WTC11 (cell line): ENCODE data around the gene DNAJC16. TPM values are rescaled to one million over a fixed set of nuclear protein-coding genes. Genes with fewer than 3 reads are reported as not detected.
"Not testable (repeated sequence)": the region's sequence is repeated elsewhere in the genome, so short reads cannot be mapped to it uniquely, and the experiment has no call there.

Experiments used
- ATAC-seq: fragments of 200-7000 bp; cut with Tn5 transposase; 2 replicates; pipeline ENCODE4 v1.10.0; 2021; ENCODE audit warnings: mild to moderate bottlenecking, moderate library complexity
- CTCF ChIA-PET: fragments of 300-600 bp; sonication (Branson Sonifier 250); formaldehyde crosslinking; loops from one replicate; lab custom pipeline; 2021; ENCODE audit warnings: antibody characterized with exemption; lab: Charles Lee
- POLR2A ChIA-PET: fragments of 350-600 bp; sonication (Branson Sonifier 250); formaldehyde crosslinking; loops from one replicate; lab custom pipeline; 2021; ENCODE audit warnings: antibody characterized with exemption; lab: Charles Lee
- DNase-seq: peaks from one replicate; pipeline ENCODE4 v3.0.0; 2021; ENCODE audit warnings: low spot score
- H3K27ac Mint-ChIP-seq: 2 replicates; pipeline ENCODE4 v1.8.0; 2021; ENCODE audit warnings: mixed read lengths
- H3K27me3 Mint-ChIP-seq: 2 replicates; pipeline ENCODE4 v1.8.0; 2021; ENCODE audit warnings: low read depth, mild to moderate bottlenecking, moderate library complexity, mixed read lengths
- H3K36me3 Mint-ChIP-seq: 2 replicates; pipeline ENCODE4 v1.8.0; 2021; ENCODE audit warnings: mixed read lengths
- H3K4me1 Mint-ChIP-seq: 2 replicates; pipeline ENCODE4 v1.8.0; 2022; ENCODE audit warnings: mixed read lengths
- H3K4me3 Mint-ChIP-seq: 2 replicates; pipeline ENCODE4 v1.8.0; 2021; ENCODE audit warnings: mild to moderate bottlenecking, moderate library complexity, mixed read lengths
- H3K9me3 Mint-ChIP-seq: 2 replicates; pipeline ENCODE4 v1.8.0; 2021; ENCODE audit warnings: mixed read lengths
- CDX4 ChIP-seq: fragments of 250-450 bp; sonication (Bioruptor Pico); IDR thresholded peaks from 2 replicates; pipeline ENCODE4 v1.9.0; 2021; ENCODE audit warnings: moderate library complexity, mild to moderate bottlenecking, inconsistent platforms, borderline replicate concordance
- FOXP1 ChIP-seq: sonication (generic); formaldehyde crosslinking; IDR thresholded peaks from 2 replicates; pipeline ENCODE4 v1.8.0; 2022; ENCODE audit warnings: missing genetic modification reagents, mild to moderate bottlenecking, moderate library complexity, borderline replicate concordance
- STAT6 ChIP-seq: sonication (generic); formaldehyde crosslinking; conservative IDR thresholded peaks from 2 replicates; pipeline ENCODE4 v1.8.1; 2023; ENCODE audit warnings: mild to moderate bottlenecking, low read depth, missing genetic modification reagents, moderate library complexity
- ZNF423 ChIP-seq: fragments of 250-450 bp; sonication (Bioruptor Pico); IDR thresholded peaks from 2 replicates; pipeline ENCODE4 v2.1.2; 2022; ENCODE audit warnings: mild to moderate bottlenecking, moderate library complexity
- total RNA-seq: library from RNA; stranded (reverse); gene quantifications from 3 replicates; pipeline ENCODE4 v1.2.3, GENCODE V29; 2021
- TF ChIP-seq, protein P1 (sequence below): sonication (generic); formaldehyde crosslinking; IDR thresholded peaks from 2 replicates; pipeline ENCODE4 v1.8.0; 2023; ENCODE audit warnings: mild to moderate bottlenecking, missing genetic modification reagents
- TF ChIP-seq, protein P2 (sequence below): sonication (generic); formaldehyde crosslinking; IDR thresholded peaks from 2 replicates; pipeline ENCODE4 v1.8.1; 2023; ENCODE audit warnings: mild to moderate bottlenecking, missing genetic modification reagents, moderate library complexity
- TF ChIP-seq, protein P3 (sequence below): fragments of 250-450 bp; sonication (Bioruptor Pico); IDR thresholded peaks from 2 replicates; pipeline ENCODE4 v1.9.0; 2021; ENCODE audit warnings: mild to moderate bottlenecking
- TF ChIP-seq, protein P4 (sequence below): sonication (generic); formaldehyde crosslinking; IDR thresholded peaks from 2 replicates; pipeline ENCODE4 v1.8.1; 2022; ENCODE audit warnings: mild to moderate bottlenecking, missing genetic modification reagents, moderate library complexity, borderline replicate concordance
- TF ChIP-seq, protein P5 (sequence below): sonication (generic); formaldehyde crosslinking; IDR thresholded peaks from 2 replicates; pipeline ENCODE4 v1.8.1; 2023; ENCODE audit warnings: mild to moderate bottlenecking, missing genetic modification reagents

Gene DNAJC16
- total RNA-seq, 1 experiment from 2014 or later: 16.4 TPM

GRCh38 chr1:15483971-15484370 lies 42.7 kb upstream of the DNAJC16 start (continued):
- TF ChIP-seq, protein P1, sequence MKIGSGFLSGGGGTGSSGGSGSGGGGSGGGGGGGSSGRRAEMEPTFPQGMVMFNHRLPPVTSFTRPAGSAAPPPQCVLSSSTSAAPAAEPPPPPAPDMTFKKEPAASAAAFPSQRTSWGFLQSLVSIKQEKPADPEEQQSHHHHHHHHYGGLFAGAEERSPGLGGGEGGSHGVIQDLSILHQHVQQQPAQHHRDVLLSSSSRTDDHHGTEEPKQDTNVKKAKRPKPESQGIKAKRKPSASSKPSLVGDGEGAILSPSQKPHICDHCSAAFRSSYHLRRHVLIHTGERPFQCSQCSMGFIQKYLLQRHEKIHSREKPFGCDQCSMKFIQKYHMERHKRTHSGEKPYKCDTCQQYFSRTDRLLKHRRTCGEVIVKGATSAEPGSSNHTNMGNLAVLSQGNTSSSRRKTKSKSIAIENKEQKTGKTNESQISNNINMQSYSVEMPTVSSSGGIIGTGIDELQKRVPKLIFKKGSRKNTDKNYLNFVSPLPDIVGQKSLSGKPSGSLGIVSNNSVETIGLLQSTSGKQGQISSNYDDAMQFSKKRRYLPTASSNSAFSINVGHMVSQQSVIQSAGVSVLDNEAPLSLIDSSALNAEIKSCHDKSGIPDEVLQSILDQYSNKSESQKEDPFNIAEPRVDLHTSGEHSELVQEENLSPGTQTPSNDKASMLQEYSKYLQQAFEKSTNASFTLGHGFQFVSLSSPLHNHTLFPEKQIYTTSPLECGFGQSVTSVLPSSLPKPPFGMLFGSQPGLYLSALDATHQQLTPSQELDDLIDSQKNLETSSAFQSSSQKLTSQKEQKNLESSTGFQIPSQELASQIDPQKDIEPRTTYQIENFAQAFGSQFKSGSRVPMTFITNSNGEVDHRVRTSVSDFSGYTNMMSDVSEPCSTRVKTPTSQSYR (CRISPR knock-in tag): no peak
- TF ChIP-seq CDX4 (no peak), FOXP1 (CRISPR knock-in tag) (no peak), ZNF423 (CRISPR knock-in tag) (no peak), STAT6 (no peak)
- TF ChIP-seq, protein P2, sequence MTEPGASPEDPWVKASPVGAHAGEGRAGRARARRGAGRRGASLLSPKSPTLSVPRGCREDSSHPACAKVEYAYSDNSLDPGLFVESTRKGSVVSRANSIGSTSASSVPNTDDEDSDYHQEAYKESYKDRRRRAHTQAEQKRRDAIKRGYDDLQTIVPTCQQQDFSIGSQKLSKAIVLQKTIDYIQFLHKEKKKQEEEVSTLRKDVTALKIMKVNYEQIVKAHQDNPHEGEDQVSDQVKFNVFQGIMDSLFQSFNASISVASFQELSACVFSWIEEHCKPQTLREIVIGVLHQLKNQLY (CRISPR knock-in tag): no peak
- TF ChIP-seq, protein P3, sequence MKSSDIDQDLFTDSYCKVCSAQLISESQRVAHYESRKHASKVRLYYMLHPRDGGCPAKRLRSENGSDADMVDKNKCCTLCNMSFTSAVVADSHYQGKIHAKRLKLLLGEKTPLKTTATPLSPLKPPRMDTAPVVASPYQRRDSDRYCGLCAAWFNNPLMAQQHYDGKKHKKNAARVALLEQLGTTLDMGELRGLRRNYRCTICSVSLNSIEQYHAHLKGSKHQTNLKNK: no peak
- TF ChIP-seq, protein P4, sequence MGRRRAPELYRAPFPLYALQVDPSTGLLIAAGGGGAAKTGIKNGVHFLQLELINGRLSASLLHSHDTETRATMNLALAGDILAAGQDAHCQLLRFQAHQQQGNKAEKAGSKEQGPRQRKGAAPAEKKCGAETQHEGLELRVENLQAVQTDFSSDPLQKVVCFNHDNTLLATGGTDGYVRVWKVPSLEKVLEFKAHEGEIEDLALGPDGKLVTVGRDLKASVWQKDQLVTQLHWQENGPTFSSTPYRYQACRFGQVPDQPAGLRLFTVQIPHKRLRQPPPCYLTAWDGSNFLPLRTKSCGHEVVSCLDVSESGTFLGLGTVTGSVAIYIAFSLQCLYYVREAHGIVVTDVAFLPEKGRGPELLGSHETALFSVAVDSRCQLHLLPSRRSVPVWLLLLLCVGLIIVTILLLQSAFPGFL (CRISPR knock-in tag): no peak
- TF ChIP-seq, protein P5, sequence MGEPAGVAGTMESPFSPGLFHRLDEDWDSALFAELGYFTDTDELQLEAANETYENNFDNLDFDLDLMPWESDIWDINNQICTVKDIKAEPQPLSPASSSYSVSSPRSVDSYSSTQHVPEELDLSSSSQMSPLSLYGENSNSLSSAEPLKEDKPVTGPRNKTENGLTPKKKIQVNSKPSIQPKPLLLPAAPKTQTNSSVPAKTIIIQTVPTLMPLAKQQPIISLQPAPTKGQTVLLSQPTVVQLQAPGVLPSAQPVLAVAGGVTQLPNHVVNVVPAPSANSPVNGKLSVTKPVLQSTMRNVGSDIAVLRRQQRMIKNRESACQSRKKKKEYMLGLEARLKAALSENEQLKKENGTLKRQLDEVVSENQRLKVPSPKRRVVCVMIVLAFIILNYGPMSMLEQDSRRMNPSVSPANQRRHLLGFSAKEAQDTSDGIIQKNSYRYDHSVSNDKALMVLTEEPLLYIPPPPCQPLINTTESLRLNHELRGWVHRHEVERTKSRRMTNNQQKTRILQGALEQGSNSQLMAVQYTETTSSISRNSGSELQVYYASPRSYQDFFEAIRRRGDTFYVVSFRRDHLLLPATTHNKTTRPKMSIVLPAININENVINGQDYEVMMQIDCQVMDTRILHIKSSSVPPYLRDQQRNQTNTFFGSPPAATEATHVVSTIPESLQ (CRISPR knock-in tag): no peak

GRCh38 chr1:15484443-15484842 lies 42.2 kb upstream of the DNAJC16 start:
- POLR2A ChIA-PET, H3K36me3 Mint-ChIP-seq, H3K4me3 Mint-ChIP-seq, H3K27ac Mint-ChIP-seq, H3K27me3 Mint-ChIP-seq, ATAC-seq, H3K4me1 Mint-ChIP-seq, H3K9me3 Mint-ChIP-seq, DNase-seq, CTCF ChIA-PET: not testable (repeated sequence)

- peaks cover 3% of the 10 kb centered on the region; the same call in 1 of the 2 replicates for H3K9me3 Mint-ChIP-seq
- ATAC-seq: no peak
- H3K27ac Mint-ChIP-seq: no peak overlapping the region
- TF ChIP-seq STAT6: no peak
- TF ChIP-seq, all 79 proteins: peak for 0
- POLR2A ChIA-PET: no interaction called here
- CTCF ChIA-PET: interaction anchor here (0.6 kb wide), 1 partner anchor 88 kb away, joined by 4 read pairs; no protein-coding TSS in a partner anchor
- Mint-ChIP-seq H3K4me3 (no peak overlapping the region), H3K27me3 (no peaks in the 10 kb centered on the region), H3K4me1 (no peaks in the 10 kb centered on the region), H3K36me3 (peaks cover 10% of the 10 kb centered on the region)
- no peak for DNase-seq
Measured at GRCh38 chr1:15485636-15486035, 41.0 kb upstream of the DNAJC16 start.

DNA sequence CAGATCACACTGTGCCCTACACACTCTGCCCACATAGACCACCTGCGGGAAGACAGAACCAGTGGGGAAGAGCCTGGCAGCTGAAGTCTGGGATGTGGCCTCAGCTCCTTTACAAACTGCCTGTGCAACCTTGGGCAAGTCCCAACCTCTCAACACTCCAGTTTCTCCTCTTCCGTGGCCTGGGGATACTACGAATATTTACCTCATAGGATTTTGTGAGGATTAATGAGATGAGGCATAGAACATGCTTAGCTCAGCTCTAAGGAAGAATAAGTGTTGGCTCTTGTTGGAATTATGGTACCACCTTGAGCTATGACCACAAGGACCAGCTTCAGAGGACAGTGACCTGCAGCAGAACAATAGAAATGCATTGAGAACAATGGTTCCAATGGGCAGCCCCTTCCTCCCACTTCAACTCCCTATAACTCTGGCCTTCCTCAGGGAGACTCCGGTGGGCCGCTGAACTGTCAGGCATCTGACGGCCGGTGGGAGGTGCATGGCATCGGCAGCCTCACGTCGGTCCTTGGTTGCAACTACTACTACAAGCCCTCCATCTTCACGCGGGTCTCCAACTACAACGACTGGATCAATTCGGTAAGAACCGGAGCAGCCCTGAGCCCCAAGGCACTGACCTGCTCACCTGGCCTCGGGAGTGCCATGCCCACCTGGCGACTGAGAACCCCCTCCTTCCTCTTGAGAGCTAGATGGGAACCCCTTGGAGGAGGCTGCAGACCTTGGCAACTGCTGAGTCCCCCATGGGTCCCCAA lies 39.6 kb upstream of the DNAJC16 start:
- H3K4me3 Mint-ChIP-seq, CTCF ChIA-PET, H3K9me3 Mint-ChIP-seq, H3K27me3 Mint-ChIP-seq, DNase-seq, ATAC-seq, H3K27ac Mint-ChIP-seq, POLR2A ChIA-PET, H3K4me1 Mint-ChIP-seq: not testable (repeated sequence)
- peaks cover 12% of the 10 kb centered on the region for H3K36me3 Mint-ChIP-seq
